GM08714 (cell line): ENCODE measurements around the gene TANK.

Source experiments
- H3K4me3 ChIP-seq: fragments of 200-500 bp; sonication (Bioruptor generic); 2 replicates; pipeline ENCODE4 v1.5.1; 2014; ENCODE audit warnings: mild to moderate bottlenecking, low read length, inconsistent platforms
- ZNF274 ChIP-seq: IDR thresholded peaks from 2 replicates; pipeline ENCODE4 v1.6.1; 2012; ENCODE audit warnings: mild to moderate bottlenecking, low read depth, low read length

Gene TANK, protein sequence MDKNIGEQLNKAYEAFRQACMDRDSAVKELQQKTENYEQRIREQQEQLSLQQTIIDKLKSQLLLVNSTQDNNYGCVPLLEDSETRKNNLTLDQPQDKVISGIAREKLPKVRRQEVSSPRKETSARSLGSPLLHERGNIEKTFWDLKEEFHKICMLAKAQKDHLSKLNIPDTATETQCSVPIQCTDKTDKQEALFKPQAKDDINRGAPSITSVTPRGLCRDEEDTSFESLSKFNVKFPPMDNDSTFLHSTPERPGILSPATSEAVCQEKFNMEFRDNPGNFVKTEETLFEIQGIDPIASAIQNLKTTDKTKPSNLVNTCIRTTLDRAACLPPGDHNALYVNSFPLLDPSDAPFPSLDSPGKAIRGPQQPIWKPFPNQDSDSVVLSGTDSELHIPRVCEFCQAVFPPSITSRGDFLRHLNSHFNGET

DNA sequence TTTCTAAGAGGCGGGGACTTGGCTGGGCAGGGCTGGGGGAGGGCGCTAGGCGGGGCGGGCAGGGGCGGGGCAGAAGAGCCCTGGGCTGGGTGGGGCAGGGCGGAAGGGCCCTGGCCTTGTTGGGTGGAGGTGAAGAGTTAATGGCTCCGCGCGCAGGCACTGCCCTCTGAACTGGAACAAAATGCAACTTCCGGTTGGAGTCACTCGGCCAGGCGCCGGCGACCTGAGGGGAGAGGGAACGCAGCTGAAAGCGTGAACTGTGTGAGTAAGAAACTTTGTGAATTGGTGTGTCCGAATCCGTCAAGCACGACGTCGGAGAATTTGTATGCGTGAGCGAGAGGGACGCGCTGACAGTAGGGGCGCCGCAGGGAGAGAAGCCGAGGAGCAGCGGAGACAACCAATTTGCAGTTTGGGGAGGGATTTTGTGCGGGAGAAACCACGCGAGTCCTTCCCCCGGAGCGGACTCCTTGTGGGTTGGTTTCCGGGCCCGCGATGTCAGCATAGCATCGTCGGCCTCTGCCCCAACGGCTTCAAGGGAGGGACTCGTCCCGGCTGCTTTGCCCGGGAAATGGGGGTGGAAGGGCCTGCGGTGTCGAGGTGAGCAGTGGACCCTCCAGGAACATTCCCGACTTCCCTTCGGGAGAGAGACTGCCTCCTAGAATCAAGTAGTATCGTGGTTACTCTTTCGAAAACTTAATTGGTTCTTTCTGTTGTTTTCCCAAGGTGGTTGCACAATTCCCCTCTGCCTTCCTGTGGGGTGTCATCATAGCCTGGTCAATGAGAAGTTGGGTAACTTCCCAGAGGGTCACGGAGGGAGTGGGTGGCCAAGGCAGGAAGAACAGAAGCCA is at the start of gene TANK:
Gene TANK, plus strand, starts transcription at position 203 of the 848 bp plus-strand sequence. CDS start 19,235 bp downstream, outside the sequence.
- TF ChIP-seq ZNF274: no peak
- peak within 1 kb of the TSS; percentile 94 for H3K4me3 ChIP-seq

DNA sequence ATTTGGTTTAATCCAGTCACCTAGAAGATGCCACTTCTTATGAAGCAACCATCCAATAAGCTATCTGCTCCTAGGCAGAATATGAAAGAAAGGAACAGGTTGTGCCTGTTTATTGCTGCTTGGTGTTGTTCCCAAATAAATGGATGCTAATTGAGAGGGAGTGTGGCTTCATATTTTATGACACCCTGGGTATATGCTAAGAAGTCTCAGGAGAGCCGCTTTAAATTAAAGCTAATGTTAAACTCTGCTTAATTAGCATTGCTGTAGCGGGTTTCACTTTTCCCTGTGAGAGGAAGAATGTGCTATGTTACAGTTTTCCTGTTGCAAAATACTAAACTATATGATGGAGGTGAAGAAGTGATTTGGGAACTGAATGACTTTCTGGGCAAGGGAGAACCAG is 48.7 kb upstream of the TANK start:
- TF ChIP-seq ZNF274: no peak

DNA sequence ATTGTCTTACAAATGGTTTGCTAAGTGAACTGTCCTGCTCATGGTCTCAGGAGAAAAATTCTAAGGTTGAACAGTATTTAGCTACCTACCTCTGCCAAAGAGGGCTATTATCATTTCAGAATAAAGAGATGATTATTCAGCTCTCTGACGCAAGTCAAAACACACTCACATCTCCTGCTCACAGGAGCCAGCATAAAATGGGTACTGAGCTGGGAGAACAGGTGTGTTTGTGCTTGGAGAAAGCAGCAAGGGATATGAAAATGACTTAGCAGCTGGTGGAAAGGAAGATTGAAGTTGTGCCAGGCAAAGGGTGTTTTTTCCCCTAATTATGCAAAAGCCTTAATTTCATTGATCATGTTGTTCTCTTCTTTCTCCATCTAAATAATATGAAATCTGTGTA is 47.3 kb upstream of the TANK start:
- TF ChIP-seq ZNF274: no peak

More for the DNA sequence above, 48.7 kb upstream of the TANK start:
- H3K4me3 ChIP-seq: no peak overlapping the region

DNA sequence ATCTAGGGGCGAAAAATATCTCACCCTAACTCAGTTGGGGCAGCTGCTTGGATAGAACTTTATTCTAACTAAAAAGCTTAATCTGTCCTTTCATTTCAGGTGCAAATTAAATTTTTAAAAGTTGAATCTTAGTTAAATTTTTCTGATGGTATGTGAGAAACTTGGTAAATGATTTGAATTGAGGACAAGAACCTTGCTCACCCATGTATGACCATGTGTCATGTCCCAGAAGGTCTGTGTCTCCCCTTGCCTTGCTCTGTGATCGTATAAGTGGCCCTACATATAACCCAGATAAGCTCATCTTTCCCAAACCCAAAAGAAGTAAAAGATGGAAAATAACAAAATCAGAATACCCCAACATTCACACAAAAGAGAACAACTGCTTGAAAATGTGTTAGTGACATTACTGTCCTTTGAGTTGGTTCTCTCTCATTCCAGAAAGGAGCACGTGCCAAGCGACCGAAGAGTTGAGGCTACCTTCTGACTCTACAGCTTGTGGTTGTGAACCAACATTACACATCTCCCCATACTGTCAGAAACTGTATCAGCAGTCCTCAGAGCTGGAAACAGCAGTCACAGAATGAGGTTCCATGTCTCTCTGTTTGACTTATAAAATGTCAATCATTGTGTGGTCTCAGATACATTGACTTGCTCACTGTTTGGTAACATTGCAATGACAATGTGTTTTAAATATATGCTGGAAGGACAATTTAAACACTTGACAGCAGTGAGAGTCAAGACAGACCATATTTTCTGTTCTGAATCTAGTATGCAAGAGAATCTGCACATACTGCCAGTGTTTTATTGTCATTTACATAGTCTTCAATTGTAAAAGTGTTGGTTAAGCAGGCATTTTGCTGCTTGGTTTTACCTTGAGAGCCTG is 46.3 kb upstream of the TANK start:
- no peak for TF ChIP-seq ZNF274
- no peak overlapping the region for H3K4me3 ChIP-seq

More for the DNA sequence above, 47.3 kb upstream of the TANK start:
- no peak overlapping the region for H3K4me3 ChIP-seq

DNA sequence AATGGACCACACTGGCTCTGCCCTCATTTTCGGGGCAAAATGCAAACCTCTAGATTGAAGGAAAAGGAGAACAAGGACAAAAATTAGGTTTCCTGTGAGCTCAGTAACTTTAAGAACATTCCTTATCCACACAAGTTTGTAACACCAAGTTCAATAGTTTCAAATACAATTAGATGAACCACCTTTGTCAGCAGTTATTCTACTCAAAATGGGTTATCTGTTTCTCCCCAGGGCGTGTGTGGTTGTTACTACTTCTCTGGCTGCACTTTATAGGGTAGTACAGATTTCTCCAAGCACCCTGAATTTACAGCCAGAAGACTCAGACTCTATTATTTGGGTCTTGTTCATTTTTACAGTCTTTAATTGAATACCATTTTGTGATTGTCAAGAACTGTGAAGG is 45.0 kb upstream of the TANK start:
- no peak for TF ChIP-seq ZNF274
- H3K4me3 ChIP-seq: no peak overlapping the region

DNA sequence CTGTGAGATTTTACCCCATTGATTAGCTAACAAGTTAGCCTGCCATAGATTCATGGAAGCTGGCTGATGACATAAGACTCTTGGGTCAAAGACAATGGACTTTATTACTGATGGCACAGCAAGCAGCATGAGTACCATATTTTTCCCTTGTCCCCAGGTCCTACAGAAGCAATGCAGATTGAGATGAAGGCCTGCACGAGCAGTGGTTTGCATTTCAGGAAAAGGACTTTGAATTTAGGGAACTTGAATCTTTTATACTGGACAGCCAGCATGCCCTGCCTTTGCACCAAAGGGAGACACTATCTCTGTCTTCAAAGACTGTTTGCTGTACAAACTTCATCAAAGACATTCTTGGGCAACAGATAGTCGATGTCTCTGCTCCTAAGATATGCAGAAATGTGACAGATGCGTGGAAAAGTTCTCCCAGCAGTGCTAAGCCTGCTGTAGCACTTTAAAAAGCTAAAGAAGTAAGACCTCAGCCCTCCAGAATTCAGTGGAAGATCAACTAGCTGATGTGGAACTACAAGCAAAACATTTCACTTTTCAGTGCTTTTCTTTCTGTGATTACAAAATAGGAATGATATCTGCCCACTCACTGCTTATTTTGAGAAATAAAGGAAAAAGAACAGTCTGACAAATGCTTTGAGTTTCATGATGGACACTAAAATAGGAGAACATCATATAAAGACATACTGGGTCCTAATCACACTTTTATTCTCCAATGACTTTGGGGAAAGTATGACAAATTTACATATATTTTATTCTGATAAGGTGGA is 44.4 kb upstream of the TANK start:
- no peak overlapping the region for H3K4me3 ChIP-seq
- TF ChIP-seq ZNF274: no peak

DNA sequence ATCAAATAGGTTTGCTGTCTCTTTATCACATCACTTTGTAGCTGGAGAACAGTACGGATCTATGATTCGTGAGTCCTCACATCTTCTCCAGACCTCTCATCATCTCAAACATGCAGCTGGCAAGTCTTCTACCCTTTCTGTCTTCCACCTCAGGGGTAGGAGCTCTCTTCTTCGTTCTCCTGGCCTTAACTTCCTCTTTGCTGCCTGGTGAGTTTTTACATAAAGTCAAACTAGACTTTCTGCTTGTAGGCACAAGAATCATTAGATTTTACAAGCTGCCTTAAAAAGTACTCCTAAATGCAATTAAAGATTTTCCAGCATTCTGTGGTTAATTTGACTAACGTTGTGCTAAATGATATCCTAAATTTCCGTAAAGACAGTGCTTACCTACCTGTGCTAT is 43.7 kb upstream of the TANK start:
- H3K4me3 ChIP-seq: no peak overlapping the region
- no peak for TF ChIP-seq ZNF274

DNA sequence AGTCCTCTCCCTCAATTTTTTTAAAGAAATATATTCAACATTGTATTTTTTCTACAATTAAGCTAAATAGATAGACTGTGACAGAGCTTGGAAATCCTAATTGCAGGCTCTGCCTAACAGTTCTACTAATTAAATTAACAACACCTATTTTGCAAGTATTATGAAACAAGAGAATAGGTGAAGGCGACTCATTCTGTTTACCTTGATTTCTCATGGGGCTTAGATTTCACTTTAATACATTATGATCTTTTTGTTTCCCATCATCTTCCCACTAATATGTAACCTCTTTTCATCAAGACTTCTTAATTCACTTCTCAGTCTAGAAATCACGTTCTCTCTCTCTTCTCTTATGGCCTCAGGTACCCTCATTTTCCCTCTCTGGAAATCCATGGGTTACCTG is 42.7 kb upstream of the TANK start:
- H3K4me3 ChIP-seq: no peak overlapping the region
- TF ChIP-seq ZNF274: no peak

DNA sequence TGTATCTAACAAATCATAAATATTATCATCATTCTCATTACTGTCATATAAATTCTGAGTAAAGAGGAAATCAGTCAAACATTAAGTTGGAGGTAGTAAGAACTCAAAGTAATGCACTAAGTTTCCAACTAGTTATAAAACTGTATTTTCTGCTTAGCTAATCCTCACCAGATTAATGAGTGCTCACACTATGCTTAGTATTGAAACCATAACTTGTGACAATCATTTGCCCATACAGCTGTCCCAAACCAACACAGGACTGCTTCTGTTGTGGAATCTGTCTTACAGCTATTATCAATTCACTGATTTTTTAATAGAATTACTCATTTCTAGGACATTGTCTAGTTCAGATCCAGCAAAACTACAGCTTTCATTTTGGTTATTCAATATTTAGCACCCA is 41.5 kb upstream of the TANK start:
- H3K4me3 ChIP-seq: no peak overlapping the region
- no peak for TF ChIP-seq ZNF274

DNA sequence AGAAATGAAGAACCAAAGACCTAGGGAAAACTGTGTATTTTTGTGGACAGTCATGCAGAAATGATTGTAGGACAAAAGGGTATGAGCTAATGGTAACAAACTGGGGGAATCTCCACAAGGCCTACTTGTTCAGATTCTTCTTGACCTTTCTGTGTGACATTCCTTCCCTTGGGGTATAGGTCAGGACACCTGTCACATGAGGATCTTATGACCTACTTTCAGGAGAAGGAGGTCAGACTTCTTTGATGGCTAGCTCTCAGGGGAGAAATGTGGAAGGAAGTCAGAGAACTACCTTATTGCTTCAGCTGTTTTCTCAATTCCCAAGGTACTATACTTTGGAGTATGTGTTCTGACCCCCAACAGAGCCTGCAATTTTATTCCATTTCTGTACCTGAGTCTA is 40.7 kb upstream of the TANK start:
- H3K4me3 ChIP-seq: no peak overlapping the region
- no peak for TF ChIP-seq ZNF274

DNA sequence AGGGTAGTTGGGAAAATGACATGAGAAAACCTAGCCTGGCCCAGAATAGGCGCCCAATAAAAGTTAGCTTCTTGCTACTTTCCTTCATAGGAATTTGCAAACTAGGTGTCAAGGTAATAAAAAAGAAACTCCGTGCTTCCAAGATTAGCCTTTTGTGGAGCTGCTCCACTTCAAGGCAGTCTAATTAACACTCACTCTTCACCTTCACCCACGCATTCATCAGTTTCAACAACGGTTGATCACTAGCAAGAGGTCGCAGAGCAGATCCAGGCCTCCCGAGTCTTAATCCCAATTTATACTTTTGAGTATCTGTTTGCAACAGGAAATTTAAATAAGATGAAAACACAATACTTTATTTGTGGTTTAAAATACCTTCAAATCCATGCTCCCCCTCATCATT is 39.5 kb upstream of the TANK start:
- no peak overlapping the region for H3K4me3 ChIP-seq
- TF ChIP-seq ZNF274: no peak

DNA sequence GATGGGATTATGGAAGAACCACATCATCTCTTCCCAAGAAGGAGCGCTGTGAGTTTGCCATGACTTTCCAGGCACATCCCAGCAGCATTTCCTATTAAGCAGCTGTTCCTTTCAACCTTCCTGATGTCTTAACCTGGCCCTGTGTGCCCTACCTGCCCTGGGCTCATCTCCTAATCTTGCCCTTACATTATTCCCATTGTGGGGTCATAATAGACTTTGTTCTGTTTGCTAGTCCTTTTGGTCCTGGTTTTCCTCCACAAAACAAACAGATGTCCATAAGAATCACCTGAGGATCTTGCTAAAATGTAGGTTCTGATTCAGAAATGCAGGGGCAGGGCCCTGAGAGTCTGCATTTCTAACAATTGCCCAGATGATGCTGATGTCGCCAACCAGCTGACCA is 38.6 kb upstream of the TANK start:
- no peak overlapping the region for H3K4me3 ChIP-seq
- TF ChIP-seq ZNF274: no peak

DNA sequence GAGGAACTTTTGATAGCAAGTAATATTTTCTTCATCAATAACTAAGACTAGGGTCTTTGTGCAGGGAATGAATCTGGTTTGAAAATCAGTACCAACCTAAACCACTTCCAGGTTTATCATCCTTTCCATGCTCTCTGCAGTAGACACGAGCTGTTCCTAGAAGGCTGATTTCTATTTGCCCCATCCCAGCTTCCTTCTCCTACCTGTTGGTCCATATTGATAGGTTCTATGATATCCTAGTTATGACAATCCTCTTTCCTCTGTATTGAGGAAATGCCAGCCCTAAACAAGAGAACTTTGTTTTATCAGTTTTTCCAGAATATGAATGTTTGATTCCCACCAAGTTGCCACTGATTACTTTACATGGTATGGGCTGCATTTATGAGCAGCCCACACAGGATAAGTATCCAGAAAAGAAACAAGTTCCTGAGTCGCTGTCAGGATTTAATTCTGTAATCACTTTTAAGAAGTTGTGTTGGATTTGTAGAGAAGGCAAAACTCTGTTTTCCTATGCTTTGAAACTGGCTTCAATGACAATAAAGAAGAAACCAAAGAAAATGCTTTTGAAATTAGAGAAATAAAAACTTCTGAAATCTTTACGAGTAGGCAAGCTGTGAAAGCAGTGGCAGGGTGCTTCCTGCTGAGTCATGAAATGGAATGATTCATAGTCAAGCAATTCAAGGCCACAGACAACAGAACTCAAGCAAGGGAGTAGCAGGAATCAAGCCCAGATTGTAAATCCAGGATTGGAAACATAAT is 37.3 kb upstream of the TANK start:
- TF ChIP-seq ZNF274: no peak
- H3K4me3 ChIP-seq: no peak overlapping the region
